Tibial artery (tissue), 4 donors: ENCODE measurements around the gene RBM26.

ENCODE experiments used
- DNase-seq, 2 donors: peaks; one replicate each; pipeline ENCODE4 v3.0.0-alpha.2; 2019
- H3K27ac ChIP-seq, 2 donors: fragments of 200-600 bp; sonication (generic) in 1 of 2; 1 replicate in 1 of 2; 2 replicates in 1 of 2; pipeline ENCODE4 v1.5.1; 2018 to 2019; ENCODE audit warnings: mild to moderate bottlenecking in 1 of 2
- H3K27me3 ChIP-seq, 2 donors: fragments of 200-600 bp; sonication (generic) in 1 of 2; one replicate each; pipeline versions ENCODE4 v1.5.1 to v1.6.0; 2016 to 2019
- H3K36me3 ChIP-seq, 3 donors: fragments of 200-600 bp; sonication (generic) in 2 of 3; one replicate each; pipeline ENCODE4 v1.5.1; 2016 to 2019; ENCODE audit warnings: mild to moderate bottlenecking in 2 of 3
- H3K4me1 ChIP-seq, 4 donors: fragments of 200-600 bp; sonication (generic) in 2 of 4; 1 replicate in 3 of 4; 2 replicates in 1 of 4; pipeline ENCODE4 v1.5.1; 2016 to 2019
- H3K4me3 ChIP-seq, 2 donors: fragments of 200-600 bp; sonication (generic) in 1 of 2; 1 replicate in 1 of 2; 2 replicates in 1 of 2; pipeline ENCODE4 v1.5.1; 2018 to 2019; ENCODE audit warnings: mild to moderate bottlenecking in 2 of 2
- H3K9me3 ChIP-seq, 3 donors: fragments of 200-600 bp; sonication (generic) in 1 of 3; one replicate each; pipeline ENCODE4 v1.5.1; 2016 to 2019
- intact Hi-C: fragments of 100-400 bp; cut with DNase I; formaldehyde crosslinking; loops from one replicate; pipeline ENCODE4 v1.15.0; 2023; ENCODE audit warnings: low total_unique reads
- TF ChIP-seq, protein P1 (sequence below), 2 experiments: fragments of 200-600 bp in 1 of 2; fragments of 450-650 bp in 1 of 2; IDR thresholded peaks; one replicate each; pipeline ENCODE4 v1.5.1; 2017 to 2019; ENCODE audit warnings: antibody characterized with exemption in 2 of 2, mild to moderate bottlenecking in 1 of 2, moderate library complexity in 1 of 2

Gene RBM26

DNA sequence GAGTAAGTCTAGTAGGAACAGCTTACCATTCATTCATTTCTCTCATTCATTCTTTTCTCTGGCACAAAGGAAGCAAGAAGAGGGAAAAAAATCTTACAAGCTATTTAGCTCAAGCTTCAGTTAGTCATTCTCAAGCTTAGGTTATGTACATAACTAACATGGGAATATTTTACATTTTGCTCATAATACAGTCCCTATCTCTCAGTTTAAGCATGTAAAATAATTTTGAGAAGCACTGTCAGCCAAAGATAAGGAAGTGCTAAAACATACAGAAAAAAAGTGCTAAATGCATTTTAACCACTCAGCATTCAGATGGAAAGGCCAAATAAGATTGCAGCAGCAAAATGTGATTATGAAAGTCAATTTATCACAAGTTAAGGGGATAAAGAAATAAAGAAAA is 7.9 kb downstream of the RBM26 start:
- Histone ChIP-seq H3K27me3 (no peaks in the 10 kb centered on the region), H3K27ac (no peak overlapping the region), H3K36me3 (peaks cover 0 to 13% (median 0%) of the 10 kb centered on the region in 3 donors), H3K9me3 (no peaks in the 10 kb centered on the region), H3K4me3 (no peak overlapping the region), H3K4me1 (peaks cover 0 to 54% (median 11%) of the 10 kb centered on the region in 4 donors)
- TF ChIP-seq, protein P1, sequence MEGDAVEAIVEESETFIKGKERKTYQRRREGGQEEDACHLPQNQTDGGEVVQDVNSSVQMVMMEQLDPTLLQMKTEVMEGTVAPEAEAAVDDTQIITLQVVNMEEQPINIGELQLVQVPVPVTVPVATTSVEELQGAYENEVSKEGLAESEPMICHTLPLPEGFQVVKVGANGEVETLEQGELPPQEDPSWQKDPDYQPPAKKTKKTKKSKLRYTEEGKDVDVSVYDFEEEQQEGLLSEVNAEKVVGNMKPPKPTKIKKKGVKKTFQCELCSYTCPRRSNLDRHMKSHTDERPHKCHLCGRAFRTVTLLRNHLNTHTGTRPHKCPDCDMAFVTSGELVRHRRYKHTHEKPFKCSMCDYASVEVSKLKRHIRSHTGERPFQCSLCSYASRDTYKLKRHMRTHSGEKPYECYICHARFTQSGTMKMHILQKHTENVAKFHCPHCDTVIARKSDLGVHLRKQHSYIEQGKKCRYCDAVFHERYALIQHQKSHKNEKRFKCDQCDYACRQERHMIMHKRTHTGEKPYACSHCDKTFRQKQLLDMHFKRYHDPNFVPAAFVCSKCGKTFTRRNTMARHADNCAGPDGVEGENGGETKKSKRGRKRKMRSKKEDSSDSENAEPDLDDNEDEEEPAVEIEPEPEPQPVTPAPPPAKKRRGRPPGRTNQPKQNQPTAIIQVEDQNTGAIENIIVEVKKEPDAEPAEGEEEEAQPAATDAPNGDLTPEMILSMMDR (IDR thresholded peaks at IDR 0.05): no peak
- no peak for DNase-seq
- intact Hi-C loops: no loop called here

DNA sequence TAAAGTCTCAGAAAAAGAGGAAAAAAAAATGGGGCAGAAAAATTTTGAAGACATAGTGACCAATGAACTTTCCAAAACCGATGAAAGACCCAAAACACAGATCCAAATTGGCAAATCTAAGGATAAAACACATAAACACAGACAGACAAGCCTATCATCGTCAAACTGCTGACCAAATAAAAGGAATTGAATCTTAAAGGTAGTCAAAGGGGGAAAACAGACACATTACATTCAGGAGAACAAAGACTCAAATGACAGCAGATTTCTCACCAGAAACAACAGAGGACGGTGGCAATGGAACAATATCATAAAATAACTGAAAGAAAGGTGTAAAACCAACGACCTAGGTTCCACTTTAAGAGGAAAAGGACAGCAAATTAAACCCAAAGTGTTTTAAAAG is 10.2 kb downstream of the RBM26 start:
- TF ChIP-seq, protein P1 (IDR thresholded peaks at IDR 0.05): no peak
- DNase-seq: no peak
- Histone ChIP-seq H3K4me3 (no peak overlapping the region), H3K27me3 (no peaks in the 10 kb centered on the region), H3K36me3 (peaks cover 0 to 13% (median 0%) of the 10 kb centered on the region in 3 donors), H3K4me1 (peaks cover 0 to 37% (median 8%) of the 10 kb centered on the region in 4 donors), H3K9me3 (no peaks in the 10 kb centered on the region), H3K27ac (no peak overlapping the region)
- intact Hi-C loops: no loop called here

DNA sequence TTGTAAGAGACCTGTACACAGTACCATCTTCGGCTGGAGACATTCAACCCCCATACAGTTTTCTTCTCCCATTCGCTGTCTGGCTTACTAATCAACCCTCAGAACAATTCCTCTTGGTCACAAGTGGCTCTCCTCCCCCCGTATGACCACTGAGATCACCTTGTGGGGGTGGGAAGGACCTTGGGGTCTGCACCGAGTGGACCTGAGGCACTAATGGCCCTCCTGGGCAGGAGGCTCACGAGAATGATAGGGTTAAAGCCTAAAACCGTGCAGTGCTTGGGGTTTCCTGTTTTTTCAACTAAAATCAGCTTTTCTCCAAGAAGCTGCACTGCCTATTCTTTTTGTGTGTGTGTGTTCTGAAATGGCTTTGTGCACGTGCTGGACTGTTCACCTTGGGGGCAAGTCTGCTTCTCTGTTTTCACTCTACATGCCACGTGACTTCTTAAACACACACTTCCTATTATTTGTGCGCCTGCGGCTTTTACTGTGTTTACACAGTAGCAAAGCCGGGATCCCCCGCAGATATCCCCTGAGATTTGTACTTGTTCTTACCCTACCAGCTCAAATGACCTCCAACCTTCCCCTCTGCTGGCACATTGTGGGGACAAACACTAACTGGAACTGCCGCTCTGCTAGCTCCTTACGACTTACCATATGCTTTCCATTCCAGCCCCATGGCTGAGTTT is 12.3 kb downstream of the RBM26 start:
- intact Hi-C loops: no loop called here
- H3K4me3 ChIP-seq: no peak overlapping the region
- H3K27me3 ChIP-seq: no peaks in the 10 kb centered on the region
- H3K4me1 ChIP-seq: peaks cover 0 to 19% (median 8%) of the 10 kb centered on the region in 4 donors
- H3K36me3 ChIP-seq: peaks cover 0 to 13% (median 0%) of the 10 kb centered on the region in 3 donors
- TF ChIP-seq, protein P1 (IDR thresholded peaks at IDR 0.05): no peak
- H3K9me3 ChIP-seq: no peaks in the 10 kb centered on the region
- no peak overlapping the region for H3K27ac ChIP-seq
- no peak for DNase-seq

DNA sequence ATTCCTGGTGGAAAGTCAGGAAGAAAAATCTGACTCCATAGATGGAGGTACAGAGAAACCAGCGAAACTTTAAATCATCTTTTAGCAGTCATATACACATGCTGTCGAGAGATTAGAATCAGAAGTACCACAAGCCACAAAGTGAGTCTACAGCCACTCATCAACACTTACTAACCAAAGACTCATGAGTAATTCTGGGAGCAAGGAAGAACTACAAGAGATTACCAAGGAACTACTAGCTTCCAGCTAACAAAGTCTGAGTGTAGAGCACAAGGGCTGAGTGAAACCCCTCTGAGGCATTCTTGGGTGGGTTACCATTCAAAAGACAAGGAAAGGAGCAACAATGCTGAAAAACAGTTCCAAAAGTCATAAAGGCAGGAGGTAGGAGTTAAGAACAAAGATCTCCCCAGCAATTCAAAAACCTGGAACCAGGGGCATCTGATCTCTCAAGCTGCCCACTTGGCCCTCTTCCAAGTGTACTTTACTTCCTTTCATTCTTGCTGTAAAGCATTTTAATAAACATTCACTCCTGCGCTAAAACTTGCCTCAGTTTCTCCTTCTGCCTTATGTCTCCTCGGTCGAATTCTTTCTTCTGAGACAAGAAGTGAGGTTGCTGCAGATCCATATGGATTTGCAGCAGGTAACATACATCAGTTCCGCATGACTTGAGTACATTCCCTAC is 13.0 kb downstream of the RBM26 start:
- Histone ChIP-seq H3K9me3 (no peaks in the 10 kb centered on the region), H3K36me3 (peaks cover 0 to 13% (median 0%) of the 10 kb centered on the region in 3 donors), H3K27ac (no peak overlapping the region), H3K4me3 (no peak overlapping the region), H3K4me1 (peaks cover 0 to 13% (median 8%) of the 10 kb centered on the region in 4 donors), H3K27me3 (no peaks in the 10 kb centered on the region)
- no peak for DNase-seq
- intact Hi-C loops: no loop called here
- TF ChIP-seq, protein P1 (IDR thresholded peaks at IDR 0.05): no peak

DNA sequence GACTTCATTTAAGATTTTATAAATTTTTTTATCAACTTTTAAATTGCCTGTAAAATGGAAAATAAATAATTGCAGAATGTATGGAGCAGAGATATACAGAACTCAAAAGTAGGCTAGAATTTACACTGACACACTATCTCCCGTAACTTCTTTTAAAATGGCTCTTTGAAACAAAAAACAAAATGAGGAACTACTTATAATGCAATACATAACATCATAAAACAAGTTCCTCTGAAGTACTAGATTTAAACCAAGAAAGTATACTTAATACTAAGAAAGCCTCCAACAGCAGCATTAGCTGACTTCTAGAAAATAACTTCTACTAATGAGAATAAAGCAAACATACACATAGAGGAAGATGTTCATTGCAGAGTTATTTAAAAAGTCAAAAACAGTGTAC is 17.0 kb downstream of the RBM26 start:
- H3K4me1 ChIP-seq: peaks cover 0 to 35% (median 11%) of the 10 kb centered on the region in 4 donors
- DNase-seq: no peak
- no peaks in the 10 kb centered on the region for H3K36me3 ChIP-seq
- intact Hi-C loops: no loop called here
- H3K27me3 ChIP-seq: no peaks in the 10 kb centered on the region
- no peaks in the 10 kb centered on the region for H3K9me3 ChIP-seq
- TF ChIP-seq, protein P1 (IDR thresholded peaks at IDR 0.05): no peak
- H3K27ac ChIP-seq: no peak overlapping the region
- H3K4me3 ChIP-seq: no peak overlapping the region
